Mucosa of rectum (tissue), 2 donors: ENCODE data around the gene DDB1.
A peak's percentile ranks its signal among the peaks of the same experiment; 100 is the strongest.

Experiments used
- H3K27ac ChIP-seq, 2 donors: one replicate each; pipeline ENCODE4 v1.7.0; 2013; ENCODE audit warnings: inconsistent platforms in 2 of 2, low read depth in 2 of 2, low read length in 2 of 2
- H3K27me3 ChIP-seq, 2 donors: one replicate each; pipeline ENCODE4 v1.7.0; 2013; ENCODE audit warnings: low read length in 2 of 2; ENCODE audit not compliant: control insufficient read depth in 2 of 2, insufficient read depth in 2 of 2
- H3K36me3 ChIP-seq, 2 donors: one replicate each; pipeline ENCODE4 v1.7.0; 2013; ENCODE audit warnings: low read length in 2 of 2; ENCODE audit not compliant: control insufficient read depth in 2 of 2, insufficient read depth in 2 of 2
- H3K4me1 ChIP-seq, 2 donors: one replicate each; pipeline ENCODE4 v1.7.0; 2013; ENCODE audit warnings: low read length in 2 of 2, mild to moderate bottlenecking in 1 of 2; ENCODE audit not compliant: control insufficient read depth in 2 of 2, insufficient read depth in 2 of 2
- H3K4me3 ChIP-seq, 2 donors: one replicate each; pipeline ENCODE4 v1.7.0; 2013; ENCODE audit warnings: low read length in 2 of 2
- H3K9ac ChIP-seq, 2 donors: one replicate each; pipeline ENCODE4 v1.7.0; 2013; ENCODE audit warnings: low read length in 2 of 2, low read depth in 1 of 2, mild to moderate bottlenecking in 1 of 2
- H3K9me3 ChIP-seq, 2 donors: one replicate each; pipeline ENCODE4 v1.7.0; 2013; ENCODE audit warnings: low read length in 2 of 2; ENCODE audit not compliant: control insufficient read depth in 2 of 2
- donor health status: healthy.
- donor health status: Normal muscosa, but diverticular disease.

Gene DDB1

DNA sequence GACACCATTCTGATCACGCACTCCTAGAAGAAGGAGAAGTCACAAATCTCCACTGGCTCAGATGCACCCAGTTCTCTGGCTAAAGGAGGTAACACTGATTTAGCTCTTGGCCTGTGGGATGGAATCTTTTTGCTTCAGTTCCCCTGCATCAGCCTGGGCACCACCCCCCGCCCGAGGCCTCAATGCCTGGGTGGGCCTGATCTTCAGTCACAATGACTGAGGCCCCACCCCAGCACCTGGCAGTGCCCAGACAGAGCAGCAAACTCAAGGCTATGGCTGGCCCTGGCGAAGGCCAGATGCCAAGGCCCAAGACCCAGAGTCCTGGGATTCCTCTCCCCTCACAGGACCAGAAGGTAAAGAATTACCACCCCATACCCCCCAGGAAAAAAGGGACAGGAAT lies 23.8 kb upstream of the DDB1 start:
- Histone ChIP-seq H3K9ac (no peak overlapping the region), H3K27ac (peak overlapping the region; percentile 0 to 42), H3K4me1 (peaks cover 20 to 48% of the 10 kb centered on the region in 2 donors)

DNA sequence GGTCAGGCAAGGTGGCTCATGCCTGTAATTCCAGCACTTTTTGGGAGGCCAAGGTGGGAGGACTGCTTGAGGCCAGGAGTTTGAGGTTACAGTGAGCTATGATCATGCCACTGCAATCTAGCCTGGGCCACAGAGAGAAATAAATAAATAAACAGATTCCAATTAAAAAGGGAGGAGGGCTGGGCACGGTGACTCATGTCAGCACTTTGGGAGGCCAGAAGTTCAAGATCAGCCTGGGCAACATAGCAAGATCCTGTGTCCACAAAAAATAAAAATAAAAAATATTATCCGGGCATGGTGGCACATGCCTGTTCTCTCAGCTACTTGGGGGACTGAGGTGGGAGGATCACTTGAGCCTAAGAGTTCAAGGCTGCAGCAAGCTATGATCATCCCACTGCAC lies 21.3 kb upstream of the DDB1 start:
- peaks cover 37 to 43% of the 10 kb centered on the region in 2 donors for H3K36me3 ChIP-seq
- H3K4me1 ChIP-seq: peaks cover 16 to 35% of the 10 kb centered on the region in 2 donors
- H3K9ac ChIP-seq: peak overlapping the region; percentile 32 to 36

More for the DNA sequence above, 23.8 kb upstream of the DDB1 start:
- Histone ChIP-seq H3K9me3 (no peaks in the 10 kb centered on the region), H3K36me3 (peaks cover 17 to 22% of the 10 kb centered on the region in 2 donors), H3K4me3 (no peak overlapping the region), H3K27me3 (no peaks in the 10 kb centered on the region)

DNA sequence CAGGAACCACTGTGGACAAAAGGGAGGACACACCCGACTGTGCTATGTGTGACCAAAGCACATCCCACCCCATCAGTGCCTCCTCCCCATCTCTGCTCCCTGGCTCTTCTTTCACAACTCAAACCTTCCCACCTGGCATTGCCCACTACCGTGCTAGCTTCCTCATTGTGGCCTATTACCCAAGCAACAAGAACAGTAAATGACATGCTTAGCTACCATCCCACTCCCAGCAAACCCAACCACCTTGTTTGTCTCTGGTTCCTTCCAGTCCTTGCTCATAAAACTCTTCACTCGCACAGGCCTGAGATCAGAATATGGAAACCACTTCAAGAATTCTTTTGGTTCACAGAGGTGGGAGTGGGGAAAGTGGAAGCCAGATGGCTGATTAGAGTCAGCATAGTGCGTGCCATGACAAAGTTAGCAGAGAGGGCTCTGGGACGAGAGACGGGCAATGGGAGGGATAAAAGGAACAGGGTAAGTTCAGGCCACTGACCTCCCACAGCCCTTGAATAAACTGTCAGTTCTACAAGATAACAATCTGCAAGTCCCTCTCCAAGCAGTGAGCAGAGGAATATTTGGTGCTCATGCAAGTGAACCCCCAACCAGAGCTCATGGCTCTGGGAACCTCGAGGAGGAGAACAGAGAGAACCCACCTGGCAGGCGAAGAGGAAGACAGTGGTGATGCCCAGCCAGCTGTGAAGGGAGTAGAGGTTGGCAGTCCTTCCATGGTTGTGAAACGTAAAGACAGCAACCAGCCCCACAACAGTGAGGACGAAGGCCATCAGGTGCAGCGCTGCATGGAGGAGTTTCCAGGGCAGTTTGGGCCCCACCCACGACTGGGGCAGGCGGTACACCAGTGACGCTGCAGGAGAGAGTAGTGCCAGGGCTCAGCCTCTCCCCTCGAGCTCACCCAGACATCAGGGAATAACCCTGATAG lies 20.5 kb upstream of the DDB1 start:
- Histone ChIP-seq H3K4me1 (peaks cover 9 to 28% of the 10 kb centered on the region in 2 donors), H3K4me3 (no peak overlapping the region), H3K36me3 (peaks cover 45 to 52% of the 10 kb centered on the region in 2 donors), H3K9me3 (no peaks in the 10 kb centered on the region), H3K9ac (peak overlapping the region; percentile 32 to 36), H3K27ac (peak overlapping the region; percentile 69 to 86), H3K27me3 (no peaks in the 10 kb centered on the region)

More for the DNA sequence above, 21.3 kb upstream of the DDB1 start:
- H3K9me3 ChIP-seq: no peaks in the 10 kb centered on the region
- H3K27ac ChIP-seq: peak overlapping the region; percentile 69 to 86
- no peaks in the 10 kb centered on the region for H3K27me3 ChIP-seq
- no peak overlapping the region for H3K4me3 ChIP-seq

DNA sequence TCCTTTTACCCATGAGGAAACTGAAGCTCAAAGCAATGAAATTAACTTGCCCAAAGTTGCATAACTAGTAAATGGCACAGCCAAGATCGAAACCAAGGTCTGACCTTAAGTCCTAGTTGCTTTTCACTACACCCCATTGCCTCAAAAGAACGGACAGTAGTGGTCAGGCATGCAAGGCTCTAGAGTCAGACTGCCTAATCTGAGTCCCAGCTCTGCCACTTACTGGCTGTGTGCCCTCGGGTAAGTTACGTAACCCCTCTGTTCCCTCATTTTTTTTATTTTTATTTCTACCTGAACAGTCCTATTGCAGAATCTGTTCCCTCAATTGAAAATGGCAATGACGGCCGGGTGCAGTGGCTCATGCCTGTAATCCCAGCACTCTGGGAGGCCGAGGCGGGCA lies 19.1 kb upstream of the DDB1 start:
- H3K9me3 ChIP-seq: no peaks in the 10 kb centered on the region
- no peak overlapping the region for H3K9ac ChIP-seq
- peaks cover 3 to 21% of the 10 kb centered on the region in 2 donors for H3K4me1 ChIP-seq
- H3K27ac ChIP-seq: no peak overlapping the region
- no peak overlapping the region for H3K4me3 ChIP-seq
- H3K36me3 ChIP-seq: peaks cover 45 to 60% of the 10 kb centered on the region in 2 donors
- no peaks in the 10 kb centered on the region for H3K27me3 ChIP-seq

DNA sequence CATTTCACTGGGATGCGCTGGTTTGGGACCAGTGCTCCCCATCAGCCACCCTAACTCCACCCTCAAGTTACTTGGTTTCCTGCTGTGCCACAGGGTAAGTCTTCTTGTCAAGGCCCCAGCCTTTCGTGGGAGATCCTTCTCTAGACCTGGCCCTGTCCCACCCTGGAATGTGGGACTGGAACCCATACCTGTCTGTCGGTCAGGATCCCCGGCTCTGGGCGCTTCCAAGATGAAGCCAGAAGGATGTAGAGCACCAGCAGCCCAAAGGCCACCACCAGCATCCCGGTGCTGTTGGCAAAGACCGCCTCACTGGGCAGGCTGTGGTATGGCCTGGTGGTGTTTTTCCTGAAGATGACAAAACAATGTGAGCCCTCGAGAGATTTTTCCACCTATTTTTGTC lies 17.9 kb upstream of the DDB1 start:
- peaks cover 15 to 30% of the 10 kb centered on the region in 2 donors for H3K4me1 ChIP-seq
- H3K36me3 ChIP-seq: peaks cover 45 to 60% of the 10 kb centered on the region in 2 donors
- H3K27me3 ChIP-seq: no peaks in the 10 kb centered on the region
- H3K4me3 ChIP-seq: no peak overlapping the region
- H3K9ac ChIP-seq: no peak overlapping the region
- no peaks in the 10 kb centered on the region for H3K9me3 ChIP-seq
- no peak overlapping the region for H3K27ac ChIP-seq

DNA sequence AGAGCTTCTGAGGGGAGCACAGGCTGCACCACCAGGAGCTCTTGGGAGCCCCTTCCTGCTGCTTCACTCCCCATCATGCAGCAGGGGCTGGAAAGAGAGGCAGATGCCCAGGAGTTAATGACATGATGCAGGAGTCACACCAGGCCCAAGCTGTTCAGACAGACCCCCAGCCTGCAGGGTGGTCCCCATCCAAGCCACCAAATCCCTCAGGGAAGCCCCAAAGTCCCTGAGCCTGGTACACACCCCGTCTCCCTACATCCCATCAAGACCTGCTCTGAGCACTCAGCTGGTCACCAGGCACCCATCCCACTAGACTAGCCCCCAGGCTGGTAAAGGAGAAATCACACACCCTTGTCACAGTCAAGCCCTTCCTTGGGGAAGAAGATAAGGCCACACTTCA lies 17.4 kb upstream of the DDB1 start:
- Histone ChIP-seq H3K9me3 (no peaks in the 10 kb centered on the region), H3K36me3 (peaks cover 45 to 63% of the 10 kb centered on the region in 2 donors), H3K27ac (no peak overlapping the region), H3K4me1 (peaks cover 18 to 30% of the 10 kb centered on the region in 2 donors), H3K4me3 (no peak overlapping the region), H3K9ac (no peak overlapping the region), H3K27me3 (no peaks in the 10 kb centered on the region)

DNA sequence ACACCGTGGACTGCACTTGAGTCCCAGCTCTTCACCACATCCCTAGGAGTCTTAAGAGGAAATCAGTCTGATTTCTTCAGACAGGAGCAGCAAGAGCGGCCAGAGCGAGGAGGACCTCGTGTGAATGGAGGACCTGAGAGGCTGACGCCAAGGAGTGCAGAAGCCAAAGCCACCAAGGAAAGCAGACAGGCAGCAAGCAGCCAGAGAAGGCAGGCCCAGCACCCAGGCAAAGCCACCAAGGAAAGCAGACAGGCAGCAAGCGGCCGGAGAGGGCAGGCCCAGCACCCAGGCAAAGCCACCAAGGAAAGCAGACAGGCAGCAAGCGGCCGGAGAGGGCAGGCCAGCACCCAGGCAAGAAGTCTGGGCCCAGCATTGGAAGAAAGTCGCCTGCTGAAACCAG lies 17.0 kb upstream of the DDB1 start:
- no peak overlapping the region for H3K4me3 ChIP-seq
- H3K27me3 ChIP-seq: no peaks in the 10 kb centered on the region
- H3K4me1 ChIP-seq: peaks cover 18 to 30% of the 10 kb centered on the region in 2 donors
- H3K9me3 ChIP-seq: no peaks in the 10 kb centered on the region
- peaks cover 45 to 67% of the 10 kb centered on the region in 2 donors for H3K36me3 ChIP-seq
- no peak overlapping the region for H3K9ac ChIP-seq
- no peak overlapping the region for H3K27ac ChIP-seq

DNA sequence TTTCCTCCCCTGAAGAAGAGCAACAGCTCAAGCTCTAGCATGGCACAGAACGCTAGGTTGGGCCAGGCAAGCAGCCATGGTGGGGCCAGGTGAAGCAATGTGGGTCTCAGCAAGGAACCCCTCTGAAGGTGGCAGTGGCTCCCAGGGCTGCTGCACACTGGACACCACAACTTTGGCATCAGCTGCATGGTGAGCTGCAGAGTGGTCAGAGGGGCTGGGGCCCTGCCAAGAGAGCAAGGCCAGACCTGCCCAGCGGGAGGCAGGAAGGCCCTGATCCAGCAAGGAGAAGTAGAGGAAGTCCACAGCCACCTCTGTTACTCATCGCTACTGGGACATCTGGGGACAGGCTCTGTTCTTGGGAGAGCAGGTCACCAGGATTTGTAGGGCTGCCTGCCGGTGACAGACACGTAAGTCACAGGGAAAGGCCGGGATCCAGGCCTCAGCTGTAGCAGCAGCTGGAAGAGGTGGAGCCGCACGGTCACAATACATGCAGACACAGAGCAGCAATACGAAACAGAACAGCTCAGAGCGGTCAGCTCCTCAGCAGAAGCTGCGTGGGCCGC lies 16.4 kb upstream of the DDB1 start:
- Histone ChIP-seq H3K9ac (no peak overlapping the region), H3K9me3 (no peaks in the 10 kb centered on the region), H3K4me3 (no peak overlapping the region), H3K27me3 (no peaks in the 10 kb centered on the region), H3K27ac (no peak overlapping the region), H3K4me1 (peaks cover 18 to 25% of the 10 kb centered on the region in 2 donors), H3K36me3 (peaks cover 45 to 68% of the 10 kb centered on the region in 2 donors)

DNA sequence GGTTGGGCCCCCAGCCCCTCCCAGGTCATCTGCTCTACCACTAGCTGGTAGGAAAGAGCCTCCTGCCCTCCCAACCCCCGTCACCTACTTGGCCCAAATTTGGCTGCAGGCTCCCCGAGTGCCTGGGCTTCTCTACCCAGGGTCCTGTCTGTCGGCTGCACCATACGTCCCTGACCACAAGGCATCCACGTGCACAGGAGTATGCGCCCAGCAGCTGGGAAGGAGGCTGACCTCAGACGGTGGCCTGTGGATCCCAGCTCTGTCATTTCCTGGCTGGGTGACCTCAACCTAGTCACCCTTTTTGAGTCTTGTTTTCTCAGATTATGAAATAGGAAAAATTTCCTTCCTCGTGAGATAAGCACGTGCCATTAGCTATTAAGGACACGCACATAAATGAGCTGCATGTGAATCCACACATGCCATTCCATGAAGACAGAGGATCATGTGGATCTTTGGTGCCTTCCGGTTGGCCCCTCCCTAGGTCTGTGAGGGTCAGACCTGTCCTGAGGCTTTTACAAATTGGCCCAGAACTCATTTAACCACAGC lies 15.1 kb upstream of the DDB1 start:
- Histone ChIP-seq H3K4me1 (peaks cover 13 to 16% of the 10 kb centered on the region in 2 donors), H3K4me3 (no peak overlapping the region), H3K36me3 (peaks cover 36 to 63% of the 10 kb centered on the region in 2 donors), H3K27ac (no peak overlapping the region), H3K27me3 (no peaks in the 10 kb centered on the region), H3K9me3 (no peaks in the 10 kb centered on the region), H3K9ac (no peak overlapping the region)
